ENCODE data around the gene TPTE2.
"Not testable (repeated sequence)": the region's sequence is repeated elsewhere in the genome, so short reads cannot be mapped to it uniquely, and the experiment has no call there.

Gene TPTE2

DNA sequence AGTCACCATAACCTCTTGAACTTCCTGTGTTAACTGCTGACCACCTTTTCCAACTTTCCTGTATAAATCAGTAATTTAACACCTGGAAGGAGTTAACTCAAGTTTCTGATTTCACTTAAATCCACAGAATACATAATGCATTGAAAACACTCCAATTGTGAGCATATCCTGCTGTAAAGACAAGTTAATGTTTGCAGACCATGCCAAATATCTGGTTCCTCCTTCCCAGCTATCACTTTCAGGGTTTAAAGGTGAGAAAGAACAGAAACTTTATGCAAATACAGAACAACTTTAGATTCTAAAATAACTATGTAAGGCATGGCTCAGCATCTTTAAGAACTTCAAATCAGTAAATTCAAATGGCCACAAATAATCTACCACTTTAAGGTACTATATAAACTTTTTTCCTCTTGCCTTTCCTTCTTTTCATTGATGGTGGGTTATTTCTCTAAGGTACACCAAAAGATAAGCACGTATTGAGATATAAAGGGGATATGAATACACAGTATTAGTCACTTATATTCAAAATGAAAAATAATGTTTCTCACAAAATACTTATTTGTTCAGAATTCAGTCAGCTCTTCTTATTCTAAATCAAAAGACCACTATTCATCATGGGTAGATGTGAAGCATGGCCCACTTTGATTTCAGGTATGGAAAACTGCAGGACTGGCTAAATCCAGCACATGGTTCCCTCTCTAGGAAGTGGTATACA is 6.6 kb upstream of the TPTE2 start:
- no peak overlapping the region for H3K27ac ChIP-seq
- TF ChIP-seq, protein P1, sequence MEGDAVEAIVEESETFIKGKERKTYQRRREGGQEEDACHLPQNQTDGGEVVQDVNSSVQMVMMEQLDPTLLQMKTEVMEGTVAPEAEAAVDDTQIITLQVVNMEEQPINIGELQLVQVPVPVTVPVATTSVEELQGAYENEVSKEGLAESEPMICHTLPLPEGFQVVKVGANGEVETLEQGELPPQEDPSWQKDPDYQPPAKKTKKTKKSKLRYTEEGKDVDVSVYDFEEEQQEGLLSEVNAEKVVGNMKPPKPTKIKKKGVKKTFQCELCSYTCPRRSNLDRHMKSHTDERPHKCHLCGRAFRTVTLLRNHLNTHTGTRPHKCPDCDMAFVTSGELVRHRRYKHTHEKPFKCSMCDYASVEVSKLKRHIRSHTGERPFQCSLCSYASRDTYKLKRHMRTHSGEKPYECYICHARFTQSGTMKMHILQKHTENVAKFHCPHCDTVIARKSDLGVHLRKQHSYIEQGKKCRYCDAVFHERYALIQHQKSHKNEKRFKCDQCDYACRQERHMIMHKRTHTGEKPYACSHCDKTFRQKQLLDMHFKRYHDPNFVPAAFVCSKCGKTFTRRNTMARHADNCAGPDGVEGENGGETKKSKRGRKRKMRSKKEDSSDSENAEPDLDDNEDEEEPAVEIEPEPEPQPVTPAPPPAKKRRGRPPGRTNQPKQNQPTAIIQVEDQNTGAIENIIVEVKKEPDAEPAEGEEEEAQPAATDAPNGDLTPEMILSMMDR (IDR thresholded peaks at IDR 0.05) = no peak
- no peak for TF ChIP-seq ZFX (IDR thresholded peaks at IDR 0.05; ENCODE audit: borderline replicate concordance)

DNA sequence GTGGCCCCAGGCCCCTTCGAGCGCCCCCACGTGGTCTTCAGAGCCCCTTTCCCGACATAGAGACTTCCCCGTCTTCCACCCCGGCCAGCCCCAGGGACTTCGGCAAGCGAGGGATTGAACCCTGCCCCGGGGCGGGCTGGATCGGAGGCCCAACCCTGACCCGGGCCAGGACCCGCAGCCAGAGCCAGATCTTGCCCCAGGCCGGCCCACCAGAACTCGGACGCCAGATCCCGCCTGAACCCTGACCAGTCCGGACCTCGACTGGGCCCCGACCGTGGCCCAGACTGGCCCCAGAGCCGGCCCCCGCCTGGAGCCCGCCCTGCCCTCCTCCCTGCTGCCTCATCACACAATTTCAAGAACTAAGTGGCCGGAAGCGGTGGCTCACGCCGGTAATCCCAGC is 253 bp upstream of the TPTE2 start:
- TF ChIP-seq, protein P1 (IDR thresholded peaks at IDR 0.05) = no peak
- TF ChIP-seq ZFX (IDR thresholded peaks at IDR 0.05; ENCODE audit: borderline replicate concordance) = no peak
- no peak overlapping the region for H3K27ac ChIP-seq

DNA sequence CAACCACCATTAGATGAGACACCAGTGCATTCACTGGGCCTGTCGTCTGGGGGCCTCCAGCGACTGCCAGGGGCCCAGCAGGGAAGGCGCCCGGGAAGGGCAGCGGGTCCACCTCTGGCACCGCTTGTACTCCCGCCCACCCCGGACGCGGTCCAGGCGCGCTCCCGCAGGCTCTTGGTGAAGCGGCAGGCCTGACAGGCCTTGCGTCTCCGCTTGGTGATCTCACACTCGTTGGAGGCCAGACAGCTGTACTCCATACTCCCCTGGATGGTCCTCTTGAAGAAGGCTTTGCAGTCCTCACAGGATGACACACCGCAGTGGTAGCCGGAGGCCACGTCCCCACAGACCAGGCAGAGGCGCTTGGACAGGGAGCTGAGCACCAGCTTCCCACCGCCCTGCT is 660 bp downstream of the TPTE2 start:
- H3K27ac ChIP-seq = not testable (repeated sequence)

DNA sequence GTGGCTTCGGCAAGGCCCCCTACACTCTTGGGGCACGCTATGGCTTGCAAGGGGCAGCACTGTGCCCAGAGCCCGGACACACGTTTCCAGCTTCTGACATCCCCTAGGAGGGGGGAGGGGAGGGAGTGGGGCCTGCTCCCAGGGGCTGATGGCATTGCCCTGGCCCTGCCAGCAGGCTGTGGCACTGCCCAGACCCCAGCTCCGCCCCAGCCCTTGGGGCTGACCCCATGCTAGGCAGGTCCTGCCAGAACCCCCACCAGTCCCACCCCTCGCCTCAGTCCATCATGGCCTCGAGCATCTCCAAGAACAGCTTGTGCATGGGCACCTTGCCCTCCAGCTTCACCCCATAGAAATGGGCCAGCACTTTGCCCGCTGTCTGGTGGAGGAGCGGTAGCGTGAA is 1.6 kb downstream of the TPTE2 start:
- not testable (repeated sequence) for H3K27ac ChIP-seq

GRCh38 chr13:19557287-19557686 is 4.0 kb downstream of the TPTE2 start:
- H3K27ac ChIP-seq = not testable (repeated sequence)

DNA sequence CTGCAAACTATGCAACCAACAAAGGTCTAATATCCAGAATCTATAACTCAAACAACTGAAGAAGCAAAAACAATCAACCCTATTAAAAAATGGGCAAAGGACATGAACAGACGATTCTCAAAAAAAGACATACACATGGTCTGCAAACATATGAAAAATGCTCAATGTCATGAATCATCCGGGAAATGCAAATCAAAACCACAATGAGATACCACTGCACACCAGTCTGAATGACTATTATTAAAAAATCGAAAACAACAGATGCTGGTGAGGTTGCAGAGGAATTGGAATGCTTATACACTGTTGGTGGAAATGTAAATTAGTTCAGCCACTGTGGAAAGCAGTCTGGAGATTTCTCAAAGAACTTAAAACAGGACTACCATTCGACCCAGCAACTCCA is 12.1 kb downstream of the TPTE2 start:
- H3K27ac ChIP-seq = not testable (repeated sequence)

DNA sequence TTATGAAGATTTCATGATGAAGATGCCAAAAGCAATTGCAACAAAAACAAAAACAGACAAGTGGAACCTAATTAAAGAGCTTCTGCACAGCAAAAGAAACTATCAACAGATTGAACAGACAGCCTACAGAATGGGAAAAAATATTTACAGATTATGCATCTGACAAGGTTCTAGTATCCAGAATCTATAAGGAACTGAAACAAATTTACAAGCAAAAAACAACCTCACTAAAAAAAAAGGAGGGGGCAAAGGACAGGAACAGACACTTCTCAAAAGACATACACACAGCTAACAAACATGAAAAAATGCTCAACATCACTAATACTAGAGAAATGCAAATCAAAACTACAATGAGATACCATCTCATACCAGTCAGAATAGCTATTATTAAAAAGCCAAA is 35.7 kb downstream of the TPTE2 start:
- not testable (repeated sequence) for H3K27ac ChIP-seq

GRCh38 chr13:19519049-19519448 is 42.3 kb downstream of the TPTE2 start:
- no peak overlapping the region for H3K27ac ChIP-seq
- no peak for TF ChIP-seq ZFX (IDR thresholded peaks at IDR 0.05; ENCODE audit: borderline replicate concordance)
- TF ChIP-seq, protein P1 (IDR thresholded peaks at IDR 0.05) = no peak

GRCh38 chr13:19507623-19508022 is 53.7 kb downstream of the TPTE2 start:
- not testable (repeated sequence) for H3K27ac ChIP-seq

DNA sequence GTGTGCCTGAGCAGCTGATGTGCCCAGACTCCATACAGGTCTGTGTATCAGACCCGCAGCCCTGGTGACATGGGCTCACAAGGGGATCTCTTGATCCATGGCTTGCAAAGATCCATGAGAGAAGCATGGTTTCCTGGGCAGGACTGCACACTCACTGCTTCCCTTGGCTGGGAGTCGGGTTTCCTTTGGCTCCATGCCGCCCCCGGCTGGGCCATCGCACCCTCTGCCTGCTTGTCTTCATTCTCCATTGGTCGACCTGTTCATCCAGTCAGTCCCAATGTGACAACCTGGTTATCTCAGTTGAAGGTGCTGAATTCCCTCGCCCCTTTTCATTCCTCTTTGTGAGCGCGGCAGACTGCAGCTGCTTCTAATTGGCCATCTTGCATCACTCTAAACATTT is 101.2 kb downstream of the TPTE2 start:
- TF ChIP-seq, protein P1 (IDR thresholded peaks at IDR 0.05) = peak; percentile 8; the same call in 1 of the 2 replicates

DNA sequence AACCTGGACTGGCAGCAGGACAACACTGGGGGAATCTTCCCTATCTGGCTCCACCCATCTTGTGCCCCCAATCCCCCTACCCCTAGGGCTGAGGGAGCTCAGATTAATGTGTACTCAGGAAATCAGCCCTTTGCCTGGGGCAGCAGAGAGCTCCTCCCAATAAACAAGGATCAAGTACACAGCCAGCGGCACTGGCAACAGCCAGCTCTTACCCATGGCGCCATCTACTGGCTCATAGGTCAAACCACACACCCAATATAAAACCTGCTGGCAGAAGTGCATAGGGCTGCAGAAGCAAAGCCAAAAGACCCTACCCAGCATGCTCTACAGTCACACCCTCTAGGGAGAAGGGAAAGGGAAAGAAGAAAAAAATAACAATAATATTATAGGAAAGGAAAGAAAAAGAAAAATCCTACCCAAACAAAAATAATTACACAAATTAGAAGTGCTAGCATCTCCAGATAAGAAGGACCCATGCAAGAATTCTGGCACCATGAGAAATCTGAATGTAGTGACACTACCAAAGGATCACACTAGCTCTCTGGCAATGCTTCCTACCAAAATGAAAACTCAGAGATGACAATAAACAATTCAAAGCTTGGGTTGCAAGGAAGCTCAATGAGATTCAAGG is 122.2 kb downstream of the TPTE2 start:
- not testable (repeated sequence) for H3K27ac ChIP-seq
- TF ChIP-seq, protein P1 (IDR thresholded peaks at IDR 0.05) = peak; percentile 70

More for the DNA sequence above, 101.2 kb downstream of the TPTE2 start:
- not testable (repeated sequence) for H3K27ac ChIP-seq

GRCh38 chr13:19437780-19438179 is 123.6 kb downstream of the TPTE2 start:
- not testable (repeated sequence) for H3K27ac ChIP-seq

GRCh38 chr13:19422236-19422635 is 139.1 kb downstream of the TPTE2 start:
- H3K27ac ChIP-seq = not testable (repeated sequence)

GRCh38 chr13:19412494-19412893 is 148.8 kb downstream of the TPTE2 start:
- H3K27ac ChIP-seq = not testable (repeated sequence)
